IMR-90 (cell line): ENCODE results near the gene KCTD2.

Experiments used
- BHLHE40 ChIP-seq: fragments of 150-350 bp; IDR thresholded peaks from 2 replicates; pipeline ENCODE4 v1.6.1; 2016; ENCODE audit warnings: mild to moderate bottlenecking, low read depth, low read length
- CHD1 ChIP-seq: IDR thresholded peaks from 2 replicates; pipeline ENCODE4 v1.6.1; 2012; ENCODE audit warnings: low read depth, low read length, improper control_type of control experiment
- CTCF ChIP-seq: conservative IDR thresholded peaks from 2 replicates; pipeline ENCODE4 v1.5.1; 2012; ENCODE audit warnings: mild to moderate bottlenecking, low read depth, low read length, improper control_type of control experiment
- FOS ChIP-seq: fragments of 150-350 bp; IDR thresholded peaks from 2 replicates; pipeline ENCODE4 v1.6.1; 2016; ENCODE audit warnings: low read depth, low read length
- MAFK ChIP-seq: IDR thresholded peaks from 2 replicates; pipeline ENCODE4 v1.6.1; 2012; ENCODE audit warnings: low read depth, low read length, improper control_type of control experiment
- MAZ ChIP-seq: IDR thresholded peaks from 2 replicates; pipeline ENCODE4 v1.6.1; 2012; ENCODE audit warnings: low read depth, mild to moderate bottlenecking, low read length, improper control_type of control experiment, moderate library complexity, borderline replicate concordance
- MXI1 ChIP-seq: IDR thresholded peaks from 2 replicates; pipeline ENCODE4 v1.6.1; 2012; ENCODE audit warnings: low read depth, mild to moderate bottlenecking, low read length, moderate library complexity, borderline replicate concordance
- POLR2A ChIP-seq: IDR thresholded peaks from 2 replicates; pipeline ENCODE4 v1.6.1; 2012; ENCODE audit warnings: mild to moderate bottlenecking, low read depth, low read length
- RCOR1 ChIP-seq: IDR thresholded peaks from 2 replicates; pipeline ENCODE4 v1.6.1; 2012; ENCODE audit warnings: mild to moderate bottlenecking, low read length, improper control_type of control experiment; ENCODE audit not compliant: insufficient replicate concordance
- SMC3 ChIP-seq: fragments of 150-350 bp; IDR thresholded peaks from 2 replicates; pipeline ENCODE4 v1.6.1; 2016; ENCODE audit warnings: low read depth, mild to moderate bottlenecking, antibody characterized with exemption, low read length, moderate library complexity
- TF ChIP-seq, protein P1 (sequence below): fragments of 150-350 bp; IDR thresholded peaks from 2 replicates; pipeline ENCODE4 v1.6.1; 2017; ENCODE audit warnings: mild to moderate bottlenecking, antibody characterized with exemption, low read length, low read depth
- TF ChIP-seq, protein P2 (sequence below): fragments of 150-350 bp; IDR thresholded peaks from 2 replicates; pipeline ENCODE4 v1.6.1; 2016; ENCODE audit warnings: low read depth, mild to moderate bottlenecking, low read length, moderate library complexity, borderline replicate concordance

DNA sequence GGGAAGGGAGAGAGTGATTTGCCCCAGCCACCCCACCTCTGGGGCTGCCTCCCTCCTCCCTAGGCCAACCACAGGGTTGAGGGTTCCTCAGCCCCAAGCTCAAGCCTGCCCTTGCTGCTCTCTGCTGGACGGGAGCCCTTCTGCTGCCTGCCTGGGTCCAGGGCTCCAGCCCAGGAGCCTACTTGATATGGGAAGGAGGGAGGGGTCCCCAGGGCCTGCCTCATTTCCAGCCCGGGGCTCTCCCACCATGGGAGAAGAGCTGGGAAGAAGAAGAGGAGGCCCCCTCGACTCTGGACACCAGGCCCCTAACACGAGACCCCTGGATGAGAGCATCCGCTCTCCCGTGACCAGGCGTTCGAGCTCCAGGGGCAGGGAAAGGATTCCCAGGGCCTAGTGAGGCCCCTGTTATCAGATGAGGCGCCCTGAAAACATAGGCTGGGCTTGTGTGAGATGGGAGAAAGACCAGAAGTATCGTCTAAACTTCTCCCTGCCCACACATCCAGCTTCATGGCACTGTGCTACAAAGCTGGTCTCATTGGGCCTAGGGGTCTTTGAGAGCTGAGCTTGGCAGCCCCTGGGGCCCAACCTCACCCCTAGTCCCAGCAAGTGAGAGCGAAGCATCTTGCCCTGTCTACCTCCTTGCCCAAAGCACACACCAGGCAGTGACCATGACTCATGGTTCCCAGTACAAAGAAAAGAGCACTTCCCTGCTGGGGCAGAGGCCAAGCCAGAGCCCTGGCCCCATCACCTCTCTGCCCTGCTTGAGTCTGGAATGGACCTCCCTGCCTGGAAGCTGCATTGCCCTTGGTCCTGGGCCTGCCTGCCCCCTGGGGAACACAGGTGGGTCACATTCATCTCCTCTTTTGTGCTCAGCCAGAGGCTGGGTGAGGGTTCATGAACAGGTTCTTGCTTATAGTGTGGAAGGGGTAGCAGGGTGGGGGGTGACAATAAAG lies 41.7 kb downstream of the KCTD2 start:
- TF ChIP-seq CTCF: no peak
- TF ChIP-seq POLR2A: no peak
- TF ChIP-seq MAFK: no peak
- no peak for TF ChIP-seq BHLHE40
- no peak for TF ChIP-seq FOS
- TF ChIP-seq, protein P1, sequence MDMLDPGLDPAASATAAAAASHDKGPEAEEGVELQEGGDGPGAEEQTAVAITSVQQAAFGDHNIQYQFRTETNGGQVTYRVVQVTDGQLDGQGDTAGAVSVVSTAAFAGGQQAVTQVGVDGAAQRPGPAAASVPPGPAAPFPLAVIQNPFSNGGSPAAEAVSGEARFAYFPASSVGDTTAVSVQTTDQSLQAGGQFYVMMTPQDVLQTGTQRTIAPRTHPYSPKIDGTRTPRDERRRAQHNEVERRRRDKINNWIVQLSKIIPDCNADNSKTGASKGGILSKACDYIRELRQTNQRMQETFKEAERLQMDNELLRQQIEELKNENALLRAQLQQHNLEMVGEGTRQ: no peak
- TF ChIP-seq, protein P2, sequence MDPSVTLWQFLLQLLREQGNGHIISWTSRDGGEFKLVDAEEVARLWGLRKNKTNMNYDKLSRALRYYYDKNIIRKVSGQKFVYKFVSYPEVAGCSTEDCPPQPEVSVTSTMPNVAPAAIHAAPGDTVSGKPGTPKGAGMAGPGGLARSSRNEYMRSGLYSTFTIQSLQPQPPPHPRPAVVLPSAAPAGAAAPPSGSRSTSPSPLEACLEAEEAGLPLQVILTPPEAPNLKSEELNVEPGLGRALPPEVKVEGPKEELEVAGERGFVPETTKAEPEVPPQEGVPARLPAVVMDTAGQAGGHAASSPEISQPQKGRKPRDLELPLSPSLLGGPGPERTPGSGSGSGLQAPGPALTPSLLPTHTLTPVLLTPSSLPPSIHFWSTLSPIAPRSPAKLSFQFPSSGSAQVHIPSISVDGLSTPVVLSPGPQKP: no peak
- no peak for TF ChIP-seq SMC3
- no peak for TF ChIP-seq CHD1
- TF ChIP-seq RCOR1: no peak
- no peak for TF ChIP-seq MXI1
- TF ChIP-seq MAZ: no peak
